ENCODE measurements around the gene MEIOB. TPM values are rescaled to one million over a fixed set of nuclear protein-coding genes. Genes with fewer than 3 reads are reported as not detected.
"Not testable (repeated sequence)": the region's sequence is repeated elsewhere in the genome, so short reads cannot be mapped to it uniquely, and the experiment has no call there.

Gene MEIOB
- total RNA-seq, 2 donors from 2014 or later = not detected

DNA sequence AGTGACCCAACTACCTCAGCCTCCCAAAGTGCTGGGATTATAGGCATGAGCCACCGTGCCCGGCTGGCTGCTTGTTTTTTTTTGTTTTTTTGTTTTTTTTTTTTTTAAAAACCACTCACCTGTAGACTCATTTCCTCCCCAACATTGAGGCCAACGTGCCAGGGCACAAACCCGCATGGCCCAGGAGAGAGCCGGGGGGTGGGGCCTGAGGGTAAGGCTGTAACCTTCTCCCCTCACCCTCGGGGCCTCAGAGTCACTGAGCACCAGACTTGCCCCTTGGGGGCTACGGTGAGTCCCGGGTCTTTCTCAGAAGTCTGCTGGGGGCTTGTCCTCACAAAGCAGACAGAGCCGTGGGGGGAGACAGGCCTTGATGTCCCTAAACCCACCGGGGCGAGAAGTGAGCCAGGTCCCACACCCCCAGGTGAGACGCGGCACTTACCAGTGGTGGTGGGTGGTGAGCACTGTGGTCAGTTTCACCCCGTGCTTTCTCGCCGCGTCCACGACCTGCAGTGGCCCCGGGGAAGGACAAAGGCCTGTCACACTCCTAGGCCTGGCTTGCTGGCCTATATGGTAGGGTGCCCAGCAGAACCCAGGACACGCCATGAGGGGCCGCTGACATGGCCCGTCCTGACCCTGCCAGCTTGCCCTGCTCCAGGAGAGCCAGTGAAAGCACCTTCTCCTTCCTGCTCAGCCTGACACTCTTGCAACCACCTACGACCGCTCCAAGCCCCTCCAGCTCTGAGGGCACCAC, 49.9 kb downstream of the MEIOB start:
- ATAC-seq (no peak), DNase-seq (no peak)
- intact Hi-C loops (cut with DNase I, micrococcal nuclease) = no loop called here

DNA sequence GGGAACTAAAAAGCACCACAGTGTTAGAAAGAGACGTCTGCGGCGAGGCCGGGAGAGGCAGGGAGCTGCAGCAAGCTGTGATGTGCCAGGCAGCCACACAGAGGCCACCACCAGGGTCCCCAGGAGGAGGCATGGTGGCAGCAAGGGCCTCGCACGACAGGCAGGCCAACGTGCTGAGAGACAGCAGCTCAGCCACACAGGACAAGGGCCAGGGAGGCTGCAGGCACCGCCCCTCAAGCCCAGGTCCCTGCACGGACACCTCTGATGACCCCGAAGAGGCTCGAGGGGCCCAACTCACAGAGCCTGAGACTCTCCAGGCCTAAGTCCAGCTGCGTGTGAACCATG, 51.0 kb downstream of the MEIOB start:
- DNase-seq = no peak
- intact Hi-C loops (cut with DNase I, micrococcal nuclease) = no loop called here
- no peak for ATAC-seq

DNA sequence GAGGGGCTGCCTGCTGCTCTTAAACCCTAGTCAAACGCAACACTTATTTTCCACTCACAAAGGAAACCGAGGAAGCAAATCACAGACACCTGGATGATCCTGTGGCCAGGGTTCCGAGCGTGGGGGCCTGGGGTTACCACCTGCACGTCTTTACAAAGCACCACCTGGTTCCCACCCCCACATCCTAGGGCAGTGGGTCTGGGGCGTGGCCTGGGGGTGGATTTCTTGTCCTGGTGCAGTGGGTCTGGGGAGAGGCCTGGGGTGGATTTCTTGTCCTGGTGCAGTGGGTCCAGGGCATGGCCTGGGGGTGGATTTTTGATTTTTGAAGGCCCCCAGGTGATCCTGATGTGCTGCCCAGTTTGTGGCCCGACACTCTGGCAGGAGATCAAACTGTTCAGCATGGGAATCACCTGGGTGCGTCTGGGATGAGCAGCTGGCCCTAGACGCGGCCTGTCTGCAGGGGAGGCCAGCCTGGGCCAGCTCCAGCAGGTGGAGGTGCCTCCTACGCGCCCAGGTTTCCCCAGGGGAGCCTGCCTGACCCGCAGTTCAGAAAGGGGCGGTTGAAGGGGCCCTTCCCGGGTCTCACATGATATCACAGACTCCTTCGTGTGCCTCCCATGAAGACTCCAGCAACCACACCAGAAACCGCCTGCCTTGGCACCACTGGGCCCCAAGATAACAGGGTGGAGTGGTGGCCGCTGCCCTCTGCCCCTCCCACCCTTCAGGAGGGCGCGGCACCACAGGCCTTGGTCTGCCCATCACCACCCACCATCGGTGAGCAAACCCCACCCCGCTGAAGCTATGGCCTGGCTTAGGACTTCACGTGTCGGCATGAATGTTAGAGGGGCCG, 51.6 kb downstream of the MEIOB start:
- ATAC-seq = no peak
- intact Hi-C loops (cut with DNase I, micrococcal nuclease) = no loop called here
- DNase-seq = no peak

DNA sequence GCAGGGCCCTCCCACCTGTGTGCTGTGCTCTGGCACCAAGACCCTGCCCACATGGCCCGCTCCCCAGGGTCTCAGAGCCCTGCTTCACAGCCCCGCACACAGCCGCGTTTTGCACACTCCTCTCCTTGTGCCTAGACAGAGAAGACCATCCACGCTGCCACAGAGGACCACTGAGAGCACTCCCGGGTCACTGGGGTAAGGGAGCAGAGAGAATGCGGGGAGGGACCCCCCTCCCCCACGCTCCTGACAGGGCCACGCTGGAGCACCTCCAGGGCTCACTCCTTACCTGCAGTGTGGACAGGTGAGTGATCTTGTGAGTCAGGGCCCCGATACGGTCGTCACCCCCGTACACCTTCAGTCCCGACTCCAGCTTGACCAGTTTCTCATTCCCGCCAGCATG, 52.4 kb downstream of the MEIOB start:
- no peak for DNase-seq
- ATAC-seq = no peak
- intact Hi-C loops (cut with DNase I, micrococcal nuclease) = no loop called here

DNA sequence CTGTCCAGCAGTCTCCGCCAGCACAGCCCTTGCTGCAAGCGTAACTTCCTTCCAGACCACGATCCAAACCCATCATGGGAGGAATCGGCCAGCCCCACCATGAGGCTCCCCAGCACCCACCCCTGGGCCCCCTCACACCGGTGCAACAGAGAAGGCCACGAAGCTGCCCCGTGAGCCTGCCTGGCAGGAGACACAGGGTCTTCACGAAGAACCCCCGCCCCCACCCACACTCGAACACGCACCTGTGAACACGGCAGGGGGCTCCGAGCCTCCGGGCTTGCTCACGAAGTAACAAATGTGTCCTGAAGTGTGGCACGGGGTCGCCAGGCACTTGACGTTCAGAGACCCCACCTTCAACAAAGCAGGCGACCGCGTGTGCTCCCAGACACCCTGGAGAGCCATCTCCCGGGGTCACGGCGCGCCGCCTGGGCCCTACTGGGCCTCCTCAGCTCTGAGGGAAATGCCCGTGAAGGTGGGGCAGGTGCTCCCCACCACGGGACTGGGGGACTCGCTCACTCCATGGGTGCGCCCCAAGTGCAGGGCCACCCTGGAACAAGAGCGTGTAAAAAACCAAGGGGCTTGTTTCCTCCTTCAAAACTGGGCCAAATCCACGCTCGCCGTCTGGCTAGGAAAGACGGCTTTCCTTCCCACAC, 53.0 kb downstream of the MEIOB start:
- DNase-seq (no peak), ATAC-seq (no peak)
- intact Hi-C loops (cut with DNase I, micrococcal nuclease) = no loop called here

DNA sequence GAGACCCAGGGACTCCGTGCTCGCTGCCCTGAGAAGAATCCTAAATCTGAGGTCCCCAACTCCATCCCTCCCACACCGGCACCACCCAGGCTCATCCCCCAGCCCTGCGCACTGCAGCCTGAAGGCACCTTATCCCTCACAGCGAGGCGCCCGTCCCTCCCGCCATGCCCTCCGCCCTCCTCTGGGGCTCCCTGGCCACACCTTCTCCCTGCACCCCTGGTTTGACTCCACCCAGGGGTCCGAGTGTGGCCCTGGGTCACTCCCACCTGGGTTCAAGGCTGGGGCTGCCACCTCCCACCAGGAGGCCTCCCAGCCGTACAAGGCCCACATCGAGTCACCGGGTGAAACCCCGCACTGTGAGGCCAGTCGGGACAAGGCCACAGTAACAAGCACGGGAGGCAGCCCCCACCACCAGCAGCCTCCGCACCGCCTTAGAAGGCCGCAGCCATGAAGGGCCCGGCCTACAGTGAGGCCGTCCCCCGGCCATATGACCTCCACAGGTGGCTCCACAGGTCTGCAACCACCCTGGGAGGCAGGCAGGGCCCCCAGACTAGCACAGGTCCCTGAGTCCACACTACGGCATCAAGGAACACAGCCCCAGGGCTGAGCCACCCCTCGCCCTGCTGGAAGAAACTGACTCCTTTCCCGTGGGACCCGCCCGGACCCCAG, 53.6 kb downstream of the MEIOB start:
- ATAC-seq = no peak
- intact Hi-C loops (cut with DNase I, micrococcal nuclease) = no loop called here
- DNase-seq = no peak

DNA sequence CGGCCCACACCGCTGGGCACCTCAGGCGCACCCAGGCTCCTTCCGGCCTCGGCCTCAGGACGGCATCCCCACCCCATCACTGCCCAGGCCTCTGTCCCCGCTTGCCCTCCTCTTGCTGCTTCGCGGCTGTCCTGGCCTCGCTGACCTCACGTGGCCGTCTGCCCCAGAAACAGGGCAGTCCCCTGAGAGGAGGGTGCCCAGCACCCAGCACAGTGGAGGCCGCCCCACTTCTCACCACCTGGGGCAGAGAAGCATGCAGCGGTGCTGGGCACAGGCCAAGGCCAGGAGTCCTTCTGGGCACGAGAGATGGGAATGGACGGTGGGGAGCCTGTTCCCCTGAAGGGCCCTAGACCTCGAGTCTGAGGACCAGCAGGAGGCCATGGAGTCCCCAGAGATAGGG, 54.2 kb downstream of the MEIOB start:
- intact Hi-C loops (cut with DNase I, micrococcal nuclease) = no loop called here
- DNase-seq (no peak), ATAC-seq (no peak)

DNA sequence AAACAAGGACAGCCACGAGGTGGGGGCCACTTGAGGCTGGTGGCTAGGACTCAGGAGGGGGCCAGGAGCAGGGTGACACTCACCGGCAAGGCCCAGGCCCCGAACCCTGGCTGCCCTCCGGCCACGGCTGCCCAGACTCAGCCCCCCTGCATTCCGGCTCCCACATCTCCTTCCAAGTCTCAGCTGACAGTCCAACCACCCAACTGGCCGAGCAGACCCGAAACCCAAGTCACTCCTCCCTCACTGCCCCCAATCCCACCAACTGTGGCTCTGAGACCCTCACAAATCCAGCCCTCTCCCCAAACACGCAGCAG, 54.7 kb downstream of the MEIOB start:
- intact Hi-C loops (cut with DNase I, micrococcal nuclease) = no loop called here
- ATAC-seq (no peak), DNase-seq (no peak)

DNA sequence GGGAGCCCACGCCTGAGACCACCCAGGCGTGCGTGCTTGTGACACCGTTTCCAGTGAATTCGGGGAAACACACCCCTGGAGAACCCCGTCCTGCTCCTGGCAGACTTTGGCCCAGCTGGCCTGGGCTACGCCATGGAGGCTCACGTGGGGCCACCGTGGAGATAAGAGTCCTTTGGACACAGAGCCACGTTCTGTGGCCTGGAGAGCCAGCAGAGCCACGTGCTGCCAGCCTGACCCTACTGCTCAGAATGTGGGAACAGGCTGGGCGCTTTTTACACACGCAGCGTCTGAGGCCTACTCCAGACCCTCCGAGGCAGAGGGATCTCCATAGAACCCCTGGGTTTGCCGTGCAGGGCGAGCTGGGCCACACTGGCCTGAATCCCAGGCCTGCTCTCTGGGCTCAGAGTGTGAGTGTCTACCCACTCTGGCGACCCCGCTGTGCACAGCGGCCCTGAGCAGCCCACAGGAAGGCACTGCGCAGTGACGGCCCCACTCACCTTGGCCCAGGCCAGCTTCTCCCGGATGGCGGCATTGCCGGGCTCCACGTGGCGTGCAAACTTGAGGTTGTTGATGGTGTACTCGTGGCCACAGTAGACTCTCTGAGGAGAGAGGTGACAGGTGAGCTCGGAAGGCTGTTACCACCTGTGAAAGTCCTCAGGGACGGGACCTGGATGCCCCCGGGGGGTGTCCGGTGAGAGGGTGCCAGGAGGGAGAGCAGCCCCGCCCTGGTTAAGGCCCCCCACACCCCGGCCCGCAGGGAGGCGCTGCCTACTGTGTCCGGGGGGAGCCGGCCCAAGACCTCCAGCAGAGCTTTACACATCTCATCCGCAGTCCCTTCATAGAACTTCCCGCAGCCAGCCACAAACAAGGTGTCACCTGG, 55.3 kb downstream of the MEIOB start:
- no peak for ATAC-seq
- intact Hi-C loops (cut with DNase I, micrococcal nuclease) = no loop called here
- no peak for DNase-seq

DNA sequence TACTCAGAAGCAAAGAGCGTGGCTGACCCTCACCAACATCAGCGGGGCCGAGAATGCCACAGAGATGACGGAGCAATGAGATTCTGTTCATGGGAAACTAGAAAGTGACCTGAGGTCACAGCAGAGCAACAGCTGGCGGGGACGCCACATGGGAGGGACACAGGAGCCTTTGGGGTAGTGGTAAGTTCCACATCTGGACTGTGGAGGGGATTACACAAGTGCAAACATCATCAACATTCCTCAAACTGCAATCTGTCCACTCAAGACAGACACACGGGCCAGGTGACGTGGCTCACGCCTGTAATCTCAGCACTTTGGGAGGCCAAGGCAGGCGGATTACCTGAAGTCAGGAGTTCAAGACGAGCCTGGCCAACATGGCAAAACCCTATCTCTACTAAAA, 56.5 kb downstream of the MEIOB start:
- intact Hi-C loops (cut with DNase I, micrococcal nuclease) = no loop called here
- DNase-seq = no peak
- ATAC-seq = no peak

DNA sequence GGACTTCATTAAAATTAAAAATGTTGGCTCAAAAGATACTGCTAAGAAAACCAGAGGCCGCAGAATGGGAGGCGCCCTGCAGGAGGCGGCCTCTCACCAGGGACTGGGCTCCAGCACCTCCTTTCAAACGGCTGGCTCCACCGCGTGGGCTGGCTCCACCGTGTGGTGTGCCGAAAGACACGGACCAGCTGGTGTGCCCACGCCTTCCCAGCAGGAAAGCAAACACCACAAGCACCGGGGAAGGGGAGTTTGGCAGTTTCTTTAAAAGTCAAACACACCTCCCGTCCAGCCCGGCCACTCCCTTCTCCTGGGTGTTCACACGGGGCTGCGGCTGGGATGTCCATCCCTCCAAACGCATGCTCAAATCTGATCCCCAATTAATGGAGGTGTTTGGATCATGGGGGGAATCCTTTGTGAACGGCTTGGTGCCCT, 59.2 kb downstream of the MEIOB start:
- peak; percentile 97 for ATAC-seq
- intact Hi-C loops (cut with DNase I, micrococcal nuclease) = no loop called here
- DNase-seq = peak in 1 of 2 donors; percentile 79

DNA sequence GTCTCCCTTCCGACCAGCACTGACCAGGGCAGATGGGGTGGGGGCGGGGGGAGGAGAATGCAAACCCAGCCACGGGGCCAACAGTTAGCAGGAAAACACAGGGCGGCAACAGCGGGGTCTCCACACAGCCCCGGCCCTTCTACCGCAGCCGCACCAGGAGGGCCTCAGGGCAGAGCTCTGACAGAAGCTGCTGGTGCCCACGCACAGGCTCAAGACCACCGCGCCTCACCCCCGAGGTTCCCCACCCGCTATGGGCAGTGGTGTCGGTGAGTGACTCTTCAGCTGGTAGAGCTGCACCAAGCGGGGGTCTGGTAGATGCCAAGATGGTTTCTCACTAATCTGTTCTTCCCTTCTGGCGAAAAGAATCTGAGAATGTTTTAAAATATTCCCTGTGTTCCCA, 61.4 kb downstream of the MEIOB start:
- DNase-seq = no peak
- intact Hi-C loops (cut with DNase I, micrococcal nuclease) = no loop called here
- no peak for ATAC-seq

DNA sequence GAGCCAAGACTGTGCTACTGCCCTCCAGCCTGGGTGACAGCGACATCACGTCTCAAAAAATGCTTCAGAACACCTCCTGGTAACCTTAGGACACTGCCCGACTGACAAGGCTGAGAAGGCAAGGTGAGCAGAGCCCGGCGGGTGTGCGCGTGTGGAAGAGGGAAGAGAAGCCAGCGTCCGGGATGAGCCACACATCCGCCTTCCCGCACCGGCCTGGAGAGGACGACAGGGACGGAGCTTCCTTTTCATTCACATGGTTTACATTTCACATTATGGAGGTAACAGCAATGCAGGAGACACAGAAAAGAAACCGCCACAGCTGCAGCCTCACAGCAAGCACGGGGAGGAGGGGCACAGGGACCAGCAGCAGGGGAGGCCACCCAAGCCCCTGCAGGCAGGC, 61.9 kb downstream of the MEIOB start:
- ATAC-seq (no peak), DNase-seq (no peak)
- intact Hi-C loops (cut with DNase I, micrococcal nuclease) = no loop called here

DNA sequence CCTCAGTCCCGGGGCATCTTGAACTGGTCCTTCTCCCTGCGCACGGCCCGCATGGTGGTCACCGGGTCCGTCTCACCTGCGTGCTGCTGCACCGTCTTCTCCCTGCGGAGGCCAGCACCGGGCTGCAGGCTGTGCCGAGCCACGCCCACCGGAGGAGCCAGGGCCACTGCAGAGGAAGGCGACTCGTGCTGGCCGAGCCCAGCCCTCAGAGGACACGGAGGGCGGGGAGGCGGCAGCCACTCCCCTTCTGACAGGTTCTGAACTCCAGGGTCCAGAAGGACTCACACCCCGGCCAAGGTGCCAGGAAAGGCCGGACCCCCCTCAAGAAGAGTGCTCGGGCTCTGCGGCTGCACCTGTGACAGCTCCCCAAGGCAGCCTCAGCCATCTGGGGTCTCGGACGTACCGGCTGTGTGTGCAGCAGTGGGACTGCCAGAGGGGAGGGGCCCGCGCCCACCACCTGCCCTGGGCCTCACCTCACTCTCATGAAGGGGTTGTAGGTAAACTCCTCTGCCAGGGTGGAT, 62.6 kb downstream of the MEIOB start:
- ATAC-seq = peak; percentile 69
- intact Hi-C loops (cut with DNase I, micrococcal nuclease) = no loop called here
- peak in 1 of 2 donors; percentile 44 for DNase-seq

DNA sequence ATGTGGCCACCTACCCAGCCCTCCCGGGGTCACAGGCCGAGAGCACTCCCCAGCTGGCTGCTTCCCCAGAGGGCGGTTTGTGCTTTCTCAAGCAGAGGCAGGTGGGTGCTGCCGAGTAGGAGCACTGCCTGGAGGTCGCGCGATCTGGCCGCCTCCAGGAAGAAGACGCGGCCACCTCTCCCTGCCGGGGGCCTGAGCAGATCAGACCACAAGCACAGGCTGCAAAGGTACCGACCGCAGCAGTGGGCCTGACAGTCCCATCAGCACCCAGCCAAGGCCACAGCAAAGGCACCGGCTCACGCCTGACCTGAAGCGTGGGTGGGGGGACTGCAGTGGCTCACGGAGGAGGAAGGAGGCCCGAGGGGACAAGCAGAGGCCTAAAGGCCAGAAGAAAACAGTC, 63.3 kb downstream of the MEIOB start:
- DNase-seq (no peak), ATAC-seq (no peak)
- intact Hi-C loops (cut with DNase I, micrococcal nuclease) = no loop called here

DNA sequence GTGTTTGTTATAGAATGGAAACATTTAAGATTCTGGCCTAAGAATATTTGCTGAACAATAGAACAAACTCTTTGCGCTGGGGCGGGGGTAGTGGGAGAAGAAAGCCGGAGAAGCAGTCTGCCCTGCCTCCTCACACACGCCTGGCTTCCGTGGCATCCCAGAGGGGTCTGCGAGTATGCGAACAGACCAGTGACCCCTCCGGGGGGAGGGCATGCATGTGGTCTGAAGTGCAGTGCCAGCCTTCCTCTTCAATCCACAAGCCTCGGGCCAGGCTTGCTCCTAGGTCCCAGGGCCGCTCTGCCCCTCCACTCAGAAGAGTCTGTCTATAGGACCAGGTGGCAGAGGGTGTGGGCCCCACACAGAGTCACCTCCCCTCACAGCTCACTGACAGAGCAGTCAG, 64.3 kb downstream of the MEIOB start:
- no peak for DNase-seq

DNA sequence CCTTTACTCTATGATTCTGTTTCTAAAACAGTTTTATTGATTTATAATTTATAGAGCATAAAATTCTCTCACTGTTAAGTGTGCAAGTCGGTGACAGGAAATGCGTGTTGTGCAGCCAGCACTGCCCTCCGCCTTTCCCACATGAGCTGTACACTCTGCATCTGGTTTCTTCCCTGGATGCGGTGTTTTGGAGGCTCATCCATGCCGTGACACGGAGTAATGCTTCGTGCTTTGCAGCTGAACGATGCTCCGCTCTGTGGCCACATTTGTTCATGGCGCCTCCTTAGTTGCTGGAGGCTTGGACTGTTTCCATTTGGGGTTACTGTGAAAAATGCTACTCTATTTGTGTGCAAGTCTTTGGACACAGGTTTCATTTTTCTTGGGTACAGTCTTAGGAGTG, 71.3 kb downstream of the MEIOB start:
- ATAC-seq (no peak), DNase-seq (no peak)
- intact Hi-C loops (cut with DNase I, micrococcal nuclease) = no loop called here

More for the DNA sequence above, 64.3 kb downstream of the MEIOB start:
- no peak for ATAC-seq
- intact Hi-C loops (cut with DNase I, micrococcal nuclease) = no loop called here

DNA sequence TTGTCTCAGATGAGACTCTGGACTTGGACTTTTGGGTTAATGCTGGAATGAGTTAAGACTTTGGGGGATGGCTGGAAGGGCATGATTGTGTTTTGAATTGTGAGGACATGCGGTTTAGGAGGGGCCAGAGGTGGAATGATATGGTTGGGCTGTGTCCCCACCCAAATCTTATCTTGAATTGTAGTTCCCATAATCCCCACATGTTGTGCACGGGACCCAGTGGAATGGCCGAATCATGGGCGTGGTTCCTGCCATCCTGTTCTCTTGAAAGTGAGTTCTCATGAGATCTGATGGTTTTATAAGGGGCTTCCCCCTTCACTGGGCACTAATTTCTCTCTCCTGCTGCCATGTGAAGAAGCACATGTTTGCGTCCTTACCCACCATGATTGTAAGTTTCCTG, 72.7 kb downstream of the MEIOB start:
- intact Hi-C loops (cut with DNase I, micrococcal nuclease); DNase-seq: not testable (repeated sequence)

More for the DNA sequence above, 72.7 kb downstream of the MEIOB start:
- ATAC-seq = not testable (repeated sequence)
